Measurements from ENCODE around the gene FAT2. TPM values are rescaled to one million over a fixed set of nuclear protein-coding genes. Genes with fewer than 3 reads are reported as not detected.

Gene FAT2
- total RNA-seq, 1 donor from 2014 or later = 0.14 TPM

DNA sequence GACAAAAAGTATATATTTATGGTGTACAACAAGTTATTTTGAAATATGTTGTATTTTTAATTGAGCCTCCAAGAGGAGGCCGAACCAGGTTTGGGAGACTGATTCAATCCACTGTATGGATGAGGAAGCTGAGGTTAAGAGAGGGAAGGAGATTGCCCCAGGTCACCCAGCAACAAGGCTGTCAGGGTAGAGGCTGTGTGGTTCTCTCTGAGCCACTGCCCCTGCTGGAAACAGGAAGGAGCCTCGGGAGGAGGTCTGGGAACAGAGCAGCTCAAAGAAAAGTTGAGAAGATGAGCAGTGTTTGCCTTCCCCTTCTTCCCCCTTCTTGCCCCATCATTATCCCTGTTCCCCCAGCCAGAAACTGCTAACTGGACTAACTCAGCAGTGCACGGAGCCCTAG lies 6.6 kb upstream of the FAT2 start:
- H3K9ac ChIP-seq (ENCODE audit: low read length) = no peak overlapping the region
- no peaks in the 10 kb centered on the region for H3K36me3 Mint-ChIP-seq (ENCODE audit: low read depth, unreplicated experiment)
- peaks cover 3% of the 10 kb centered on the region for H3K4me1 ChIP-seq (ENCODE audit: insufficient read depth, low read length)
- H3K36me3 ChIP-seq (ENCODE audit: insufficient read depth, low read length) = no peaks in the 10 kb centered on the region
- no peak overlapping the region for H3K4me3 ChIP-seq (ENCODE audit: insufficient read depth, low read depth, low read length)
- no peaks in the 10 kb centered on the region for H3K9me3 ChIP-seq (ENCODE audit: insufficient read depth, low read depth, low read length)
- H3K79me2 ChIP-seq (ENCODE audit: insufficient read depth, low read length) = no peaks in the 10 kb centered on the region
- H3K27ac ChIP-seq (ENCODE audit: low read depth, low read length) = no peak overlapping the region
- peaks cover 9% of the 10 kb centered on the region for H3K27me3 Mint-ChIP-seq (ENCODE audit: low read depth, unreplicated experiment)
- no peak overlapping the region for H3K4me3 Mint-ChIP-seq (ENCODE audit: unreplicated experiment)
- H4K20me1 ChIP-seq (ENCODE audit: insufficient read depth, low read length) = no peaks in the 10 kb centered on the region
- FAIRE-seq (no peak), DNase-seq (ENCODE audit: low read depth) (no peak)
- H2AFZ ChIP-seq (ENCODE audit: low read depth, low read length) = no peak overlapping the region
- no peaks in the 10 kb centered on the region for H3K27me3 ChIP-seq (ENCODE audit: insufficient read depth, low read length)
- H3K9me3 Mint-ChIP-seq (ENCODE audit: unreplicated experiment) = no peaks in the 10 kb centered on the region
- peak overlapping the region; percentile 97 for H3K27ac Mint-ChIP-seq (ENCODE audit: unreplicated experiment)
- H3K4me2 ChIP-seq (ENCODE audit: low read length) = no peak overlapping the region
- TF ChIP-seq EZH2 (IDR thresholded peaks at IDR 0.05; ENCODE audit: insufficient read depth, low read length) = no peak
- TF ChIP-seq, protein P1, sequence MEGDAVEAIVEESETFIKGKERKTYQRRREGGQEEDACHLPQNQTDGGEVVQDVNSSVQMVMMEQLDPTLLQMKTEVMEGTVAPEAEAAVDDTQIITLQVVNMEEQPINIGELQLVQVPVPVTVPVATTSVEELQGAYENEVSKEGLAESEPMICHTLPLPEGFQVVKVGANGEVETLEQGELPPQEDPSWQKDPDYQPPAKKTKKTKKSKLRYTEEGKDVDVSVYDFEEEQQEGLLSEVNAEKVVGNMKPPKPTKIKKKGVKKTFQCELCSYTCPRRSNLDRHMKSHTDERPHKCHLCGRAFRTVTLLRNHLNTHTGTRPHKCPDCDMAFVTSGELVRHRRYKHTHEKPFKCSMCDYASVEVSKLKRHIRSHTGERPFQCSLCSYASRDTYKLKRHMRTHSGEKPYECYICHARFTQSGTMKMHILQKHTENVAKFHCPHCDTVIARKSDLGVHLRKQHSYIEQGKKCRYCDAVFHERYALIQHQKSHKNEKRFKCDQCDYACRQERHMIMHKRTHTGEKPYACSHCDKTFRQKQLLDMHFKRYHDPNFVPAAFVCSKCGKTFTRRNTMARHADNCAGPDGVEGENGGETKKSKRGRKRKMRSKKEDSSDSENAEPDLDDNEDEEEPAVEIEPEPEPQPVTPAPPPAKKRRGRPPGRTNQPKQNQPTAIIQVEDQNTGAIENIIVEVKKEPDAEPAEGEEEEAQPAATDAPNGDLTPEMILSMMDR (IDR thresholded peaks at IDR 0.05; ENCODE audit: insufficient read depth, low read depth, low read length) = no peak
- peaks cover 33% of the 10 kb centered on the region for H3K4me1 Mint-ChIP-seq (ENCODE audit: low read depth, unreplicated experiment)

DNA sequence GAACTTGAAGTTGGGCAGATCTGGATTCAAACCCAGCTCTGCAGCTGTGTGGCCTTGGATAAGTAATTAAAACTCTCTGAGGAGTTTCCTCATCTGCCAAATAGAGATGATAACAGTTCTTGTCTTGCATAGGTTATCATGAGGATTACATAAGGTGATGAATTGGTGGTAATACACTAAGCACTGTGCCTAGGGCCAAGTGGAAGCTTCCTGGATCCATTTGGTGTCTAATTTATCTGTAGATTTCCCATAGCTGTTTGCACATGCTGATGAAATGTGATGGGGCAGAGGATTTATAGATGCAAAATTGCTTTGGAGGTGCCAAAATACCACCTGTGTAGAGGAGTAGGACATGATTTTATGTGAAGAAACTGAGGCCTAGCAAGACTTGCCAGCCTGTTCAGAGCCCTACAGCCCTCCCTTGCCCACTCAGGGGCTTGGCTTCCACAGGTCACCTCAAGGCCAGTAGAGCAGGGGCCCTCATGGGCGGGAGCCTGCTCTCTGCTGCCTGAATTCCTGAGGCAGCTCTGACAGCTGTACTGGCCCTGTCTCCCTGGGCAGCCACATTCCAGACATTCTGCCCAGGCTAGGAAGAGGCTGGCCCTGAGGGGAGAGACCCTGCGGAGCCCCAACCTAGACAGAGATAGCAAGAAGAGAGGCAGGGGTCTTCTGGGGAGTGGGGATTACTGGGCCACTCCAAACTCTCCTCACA lies 5.9 kb upstream of the FAT2 start:
- Histone ChIP-seq H3K9ac (ENCODE audit: low read length) (no peak overlapping the region), H3K4me3 (ENCODE audit: insufficient read depth, low read depth, low read length) (no peak overlapping the region), H2AFZ (ENCODE audit: low read depth, low read length) (no peak overlapping the region), H3K79me2 (ENCODE audit: insufficient read depth, low read length) (no peaks in the 10 kb centered on the region), H3K27ac (ENCODE audit: low read depth, low read length) (no peak overlapping the region), H3K27me3 (ENCODE audit: insufficient read depth, low read length) (peaks cover 3% of the 10 kb centered on the region), H3K4me1 (ENCODE audit: insufficient read depth, low read length) (peaks cover 3% of the 10 kb centered on the region), H4K20me1 (ENCODE audit: insufficient read depth, low read length) (no peaks in the 10 kb centered on the region), H3K36me3 (ENCODE audit: insufficient read depth, low read length) (no peaks in the 10 kb centered on the region), H3K4me2 (ENCODE audit: low read length) (no peak overlapping the region), H3K9me3 (ENCODE audit: insufficient read depth, low read depth, low read length) (no peaks in the 10 kb centered on the region)
- Mint-ChIP-seq H3K9me3 (ENCODE audit: unreplicated experiment) (no peaks in the 10 kb centered on the region), H3K27ac (ENCODE audit: unreplicated experiment) (peak overlapping the region; percentile 97), H3K4me3 (ENCODE audit: unreplicated experiment) (peak overlapping the region; percentile 22), H3K36me3 (ENCODE audit: low read depth, unreplicated experiment) (no peaks in the 10 kb centered on the region), H3K4me1 (ENCODE audit: low read depth, unreplicated experiment) (peaks cover 34% of the 10 kb centered on the region), H3K27me3 (ENCODE audit: low read depth, unreplicated experiment) (peaks cover 13% of the 10 kb centered on the region)
- no peak for FAIRE-seq
- TF ChIP-seq, protein P1 (IDR thresholded peaks at IDR 0.05; ENCODE audit: insufficient read depth, low read depth, low read length) = no peak
- TF ChIP-seq EZH2 (IDR thresholded peaks at IDR 0.05; ENCODE audit: insufficient read depth, low read length) = no peak
- peak; percentile 16 for DNase-seq (ENCODE audit: low read depth)

- Histone ChIP-seq H3K9ac (ENCODE audit: low read length) (no peak overlapping the region), H3K4me1 (ENCODE audit: insufficient read depth, low read length) (peaks cover 3% of the 10 kb centered on the region), H3K79me2 (ENCODE audit: insufficient read depth, low read length) (no peaks in the 10 kb centered on the region), H3K4me3 (ENCODE audit: insufficient read depth, low read depth, low read length) (no peak overlapping the region), H2AFZ (ENCODE audit: low read depth, low read length) (no peak overlapping the region), H3K27me3 (ENCODE audit: insufficient read depth, low read length) (peaks cover 5% of the 10 kb centered on the region), H4K20me1 (ENCODE audit: insufficient read depth, low read length) (no peaks in the 10 kb centered on the region), H3K4me2 (ENCODE audit: low read length) (no peak overlapping the region), H3K9me3 (ENCODE audit: insufficient read depth, low read depth, low read length) (no peaks in the 10 kb centered on the region), H3K36me3 (ENCODE audit: insufficient read depth, low read length) (no peaks in the 10 kb centered on the region), H3K27ac (ENCODE audit: low read depth, low read length) (no peak overlapping the region)
- H3K4me3 Mint-ChIP-seq (ENCODE audit: unreplicated experiment) = no peak overlapping the region
- no peak overlapping the region for H3K27ac Mint-ChIP-seq (ENCODE audit: unreplicated experiment)
- H3K36me3 Mint-ChIP-seq (ENCODE audit: low read depth, unreplicated experiment) = no peaks in the 10 kb centered on the region
- H3K4me1 Mint-ChIP-seq (ENCODE audit: low read depth, unreplicated experiment) = peaks cover 36% of the 10 kb centered on the region
- no peak for TF ChIP-seq EZH2 (IDR thresholded peaks at IDR 0.05; ENCODE audit: insufficient read depth, low read length)
- TF ChIP-seq, protein P1 (IDR thresholded peaks at IDR 0.05; ENCODE audit: insufficient read depth, low read depth, low read length) = no peak
- no peaks in the 10 kb centered on the region for H3K9me3 Mint-ChIP-seq (ENCODE audit: unreplicated experiment)
- H3K27me3 Mint-ChIP-seq (ENCODE audit: low read depth, unreplicated experiment) = peaks cover 22% of the 10 kb centered on the region
- no peak for DNase-seq (ENCODE audit: low read depth)
- FAIRE-seq = no peak
Observed at GRCh38 chr5:151595411-151595826, 4.3 kb upstream of the FAT2 start.
